Measurements from ENCODE around the gene HOXA6.

The HOXA6 gene

GRCh38 chr7:27106901-27107240 lies 40.7 kb downstream of the HOXA6 start:
- H3K4me2 ChIP-seq = no peak overlapping the region
- no peak for TF ChIP-seq CTCF (conservative IDR thresholded peaks at IDR 0.05; ENCODE audit: low read depth, low read length)
- H3K4me3 ChIP-seq (IDR thresholded peaks at IDR 0.05; ENCODE audit: insufficient read depth, low read depth, low read length) = no peak overlapping the region
- no peak overlapping the region for H2AFZ ChIP-seq (ENCODE audit: low read depth)
- no peaks in the 10 kb centered on the region for H3K27me3 ChIP-seq (ENCODE audit: insufficient read depth, low read depth)
- H3K4me1 ChIP-seq (ENCODE audit: low read depth, poor library complexity, severe bottlenecking) = no peaks in the 10 kb centered on the region
- no peaks in the 10 kb centered on the region for H3K36me3 ChIP-seq (ENCODE audit: insufficient read depth)
- H3K79me2 ChIP-seq (ENCODE audit: insufficient read depth, low read depth) = no peaks in the 10 kb centered on the region
- H3K9ac ChIP-seq = no peak overlapping the region
- no peaks in the 10 kb centered on the region for H4K20me1 ChIP-seq (ENCODE audit: insufficient read depth)
- H3K27ac ChIP-seq = no peak overlapping the region

GRCh38 chr7:27106181-27106900 lies 41.2 kb downstream of the HOXA6 start:
- no peak for TF ChIP-seq CTCF (conservative IDR thresholded peaks at IDR 0.05; ENCODE audit: low read depth, low read length)
- Histone ChIP-seq H3K36me3 (ENCODE audit: insufficient read depth) (no peaks in the 10 kb centered on the region), H3K4me3 (IDR thresholded peaks at IDR 0.05; ENCODE audit: insufficient read depth, low read depth, low read length) (no peak overlapping the region), H3K4me1 (ENCODE audit: low read depth, poor library complexity, severe bottlenecking) (no peaks in the 10 kb centered on the region), H3K79me2 (ENCODE audit: insufficient read depth, low read depth) (no peaks in the 10 kb centered on the region), H3K27ac (no peak overlapping the region), H3K4me2 (no peak overlapping the region), H2AFZ (ENCODE audit: low read depth) (no peak overlapping the region), H4K20me1 (ENCODE audit: insufficient read depth) (no peaks in the 10 kb centered on the region), H3K9ac (no peak overlapping the region), H3K27me3 (ENCODE audit: insufficient read depth, low read depth) (no peaks in the 10 kb centered on the region)

- H3K27ac ChIP-seq = no peak overlapping the region
- no peaks in the 10 kb centered on the region for H3K4me1 ChIP-seq (ENCODE audit: low read depth, poor library complexity, severe bottlenecking)
- H3K4me2 ChIP-seq = no peak overlapping the region
- H4K20me1 ChIP-seq (ENCODE audit: insufficient read depth) = no peaks in the 10 kb centered on the region
- no peak overlapping the region for H3K4me3 ChIP-seq (IDR thresholded peaks at IDR 0.05; ENCODE audit: insufficient read depth, low read depth, low read length)
- H3K9ac ChIP-seq = no peak overlapping the region
- no peaks in the 10 kb centered on the region for H3K27me3 ChIP-seq (ENCODE audit: insufficient read depth, low read depth)
- H2AFZ ChIP-seq (ENCODE audit: low read depth) = no peak overlapping the region
- H3K36me3 ChIP-seq (ENCODE audit: insufficient read depth) = no peaks in the 10 kb centered on the region
- H3K79me2 ChIP-seq (ENCODE audit: insufficient read depth, low read depth) = no peaks in the 10 kb centered on the region
- TF ChIP-seq CTCF (conservative IDR thresholded peaks at IDR 0.05; ENCODE audit: low read depth, low read length) = no peak
These were observed 42.1 kb downstream of the HOXA6 start for GRCh38 chr7:27105301-27106031.

- H3K4me3 ChIP-seq (IDR thresholded peaks at IDR 0.05; ENCODE audit: insufficient read depth, low read depth, low read length) = no peak overlapping the region
- H3K27ac ChIP-seq = no peak overlapping the region
- H3K4me1 ChIP-seq (ENCODE audit: low read depth, poor library complexity, severe bottlenecking) = no peaks in the 10 kb centered on the region
- H3K9ac ChIP-seq = no peak overlapping the region
- H3K27me3 ChIP-seq (ENCODE audit: insufficient read depth, low read depth) = no peaks in the 10 kb centered on the region
- no peak overlapping the region for H3K4me2 ChIP-seq
- no peak overlapping the region for H2AFZ ChIP-seq (ENCODE audit: low read depth)
- H3K36me3 ChIP-seq (ENCODE audit: insufficient read depth) = no peaks in the 10 kb centered on the region
- H3K79me2 ChIP-seq (ENCODE audit: insufficient read depth, low read depth) = no peaks in the 10 kb centered on the region
- H4K20me1 ChIP-seq (ENCODE audit: insufficient read depth) = no peaks in the 10 kb centered on the region; the same call in 1 of the 2 replicates
- no peak for TF ChIP-seq CTCF (conservative IDR thresholded peaks at IDR 0.05; ENCODE audit: low read depth, low read length)
These were observed 43.1 kb downstream of the HOXA6 start for GRCh38 chr7:27104341-27105058.
